Small intestine (tissue), 7 donors: ENCODE results near the gene SNRPA1. TPM values are rescaled to one million over a fixed set of nuclear protein-coding genes. Genes with fewer than 3 reads are reported as not detected.

Source experiments
- DNase-seq, 2 donors: peaks; one replicate each; pipeline versions ENCODE4 v3.0.0 to v3.0.0-alpha.2; 2013
- FAIRE-seq: peaks from 2 replicates; lab custom pipeline; 2012; peaks lifted over from hg19 to GRCh38; lab: Jason Lieb, UNC
- H3K27ac ChIP-seq, 3 donors: one replicate each; pipeline ENCODE4 v1.5.1; 2013; ENCODE audit warnings: low read length in 2 of 3, mild to moderate bottlenecking in 2 of 3, control low read depth in 1 of 3, inconsistent platforms in 1 of 3, low read depth in 1 of 3, moderate library complexity in 1 of 3
- H3K27me3 ChIP-seq, 3 donors: one replicate each; pipeline ENCODE4 v1.6.1; 2013; ENCODE audit warnings: low read length in 3 of 3, inconsistent platforms in 1 of 3; ENCODE audit not compliant: control insufficient read depth in 3 of 3, insufficient read depth in 3 of 3
- H3K36me3 ChIP-seq, 3 donors: one replicate each; pipeline ENCODE4 v1.6.1; 2013; ENCODE audit warnings: low read length in 3 of 3, inconsistent platforms in 1 of 3, low read depth in 1 of 3, mild to moderate bottlenecking in 1 of 3, moderate library complexity in 1 of 3; ENCODE audit not compliant: control insufficient read depth in 3 of 3, insufficient read depth in 2 of 3
- H3K4me1 ChIP-seq, 3 donors: one replicate each; pipeline ENCODE4 v1.6.1; 2013; ENCODE audit warnings: low read length in 2 of 3, inconsistent platforms in 1 of 3, low read depth in 1 of 3, mild to moderate bottlenecking in 1 of 3, moderate library complexity in 1 of 3; ENCODE audit not compliant: control insufficient read depth in 3 of 3, insufficient read depth in 2 of 3
- H3K4me3 ChIP-seq, 3 donors: one replicate each; pipeline ENCODE4 v1.5.1; 2013; ENCODE audit warnings: low read length in 3 of 3, control low read depth in 1 of 3, inconsistent platforms in 1 of 3, low read depth in 1 of 3, mild to moderate bottlenecking in 1 of 3, moderate library complexity in 1 of 3
- H3K9me3 ChIP-seq, 2 donors: one replicate each; pipeline ENCODE4 v1.6.1; 2013; ENCODE audit warnings: low read depth in 1 of 2, low read length in 1 of 2; ENCODE audit not compliant: control insufficient read depth in 2 of 2, insufficient read depth in 1 of 2
- WGBS, 3 donors: extraction: QIAGEN DNeasy Blood & Tissue Kit; methylation state at CpG; one replicate each; pipeline ENCODE4 v1.1.7; 2013; 5-methylcytosine and 5-hydroxymethylcytosine counted together
- polyA plus RNA-seq, 4 donors: library from polyadenylated mRNA; stranded (reverse) in 3 of 4; unstranded in 1 of 4; fragments of 200-250 nt in 3 of 4; fragments of 120-200 nt in 1 of 4; gene quantifications; one replicate each; pipeline versions ENCODE4 v1.2.1 to v1.2.3, GENCODE V29; 2013
- donor health status: healthy with polysubstance abuse.
- donor health status: control.
- donor health status: control.
- donor health status: Bipolar disorder and iron deficiency.
- donor health status: healthy.

Gene SNRPA1
- polyA plus RNA-seq, 4 donors: 62.3 to 82.7 (median 73.2) TPM

DNA sequence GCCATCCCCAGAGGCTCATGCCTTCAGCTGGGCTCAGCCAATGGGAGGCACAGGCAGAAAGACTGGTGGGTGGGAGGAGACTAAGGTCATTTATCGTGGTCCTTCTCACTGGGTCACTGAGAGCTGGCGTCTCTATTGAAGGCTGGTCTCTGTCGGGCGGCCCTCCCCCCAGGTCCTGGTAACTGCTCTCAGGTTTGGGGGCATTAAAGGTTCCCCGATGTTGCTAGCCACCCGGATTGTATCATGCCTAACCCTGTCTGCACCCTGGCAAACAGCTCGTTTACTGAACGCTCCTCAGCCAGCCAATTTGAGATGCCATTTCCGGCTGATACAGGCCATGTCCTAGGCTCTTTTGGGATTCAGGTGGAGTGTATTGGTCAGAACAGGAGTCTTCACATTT lies 28.3 kb downstream of the SNRPA1 start:
- 70 to 74% (median 72%) methylated on average over 9 of the region's 9 CpGs for WGBS, 3 donors
- H3K27me3 ChIP-seq: no peaks in the 10 kb centered on the region
- DNase-seq (no peak), FAIRE-seq (no peak)
- peaks cover 0 to 3% (median 0%) of the 10 kb centered on the region in 3 donors for H3K4me1 ChIP-seq
- peak overlapping the region in 1 of 3 donors; percentile 52 for H3K27ac ChIP-seq
- H3K9me3 ChIP-seq: no peaks in the 10 kb centered on the region
- H3K4me3 ChIP-seq: no peak overlapping the region
- peaks cover 6 to 22% (median 14%) of the 10 kb centered on the region in 3 donors for H3K36me3 ChIP-seq

GRCh38 chr15:101266034-101266433 lies 29.0 kb downstream of the SNRPA1 start:
- Histone ChIP-seq H3K27ac (peak overlapping the region in 1 of 3 donors; percentile 29), H3K9me3 (no peaks in the 10 kb centered on the region), H3K4me3 (no peak overlapping the region), H3K4me1 (peaks cover 0 to 3% (median 0%) of the 10 kb centered on the region in 3 donors), H3K36me3 (peaks cover 4 to 18% (median 9%) of the 10 kb centered on the region in 3 donors), H3K27me3 (no peaks in the 10 kb centered on the region)
- 53 to 65% (median 54%) methylated on average over 3 of the region's 3 CpGs for WGBS, 3 donors
- DNase-seq (no peak), FAIRE-seq (no peak)

GRCh38 chr15:101264911-101265641 lies 30.0 kb downstream of the SNRPA1 start:
- FAIRE-seq (no peak), DNase-seq (no peak)
- no peaks in the 10 kb centered on the region for H3K9me3 ChIP-seq
- H3K36me3 ChIP-seq: peaks cover 0 to 12% (median 2%) of the 10 kb centered on the region in 3 donors
- no peak overlapping the region for H3K4me3 ChIP-seq
- H3K27ac ChIP-seq: peak overlapping the region in 1 of 3 donors; percentile 33
- no peaks in the 10 kb centered on the region for H3K27me3 ChIP-seq
- WGBS, 3 donors: 82 to 87% (median 86%) methylated on average over 17 of the region's 17 CpGs
- peaks cover 0 to 3% (median 0%) of the 10 kb centered on the region in 3 donors for H3K4me1 ChIP-seq

- H3K4me1 ChIP-seq: peaks cover 0 to 3% (median 0%) of the 10 kb centered on the region in 3 donors
- DNase-seq (no peak), FAIRE-seq (no peak)
- WGBS, 3 donors: 85 to 98% (median 87%) methylated on average over 4 of the region's 4 CpGs
- no peaks in the 10 kb centered on the region for H3K27me3 ChIP-seq
- H3K27ac ChIP-seq: peak overlapping the region in 1 of 3 donors; percentile 17
- H3K4me3 ChIP-seq: no peak overlapping the region
- H3K9me3 ChIP-seq: no peaks in the 10 kb centered on the region
- peaks cover 0 to 1% (median 0%) of the 10 kb centered on the region in 3 donors for H3K36me3 ChIP-seq
Observed at GRCh38 chr15:101264011-101264410, 31.0 kb downstream of the SNRPA1 start.

DNA sequence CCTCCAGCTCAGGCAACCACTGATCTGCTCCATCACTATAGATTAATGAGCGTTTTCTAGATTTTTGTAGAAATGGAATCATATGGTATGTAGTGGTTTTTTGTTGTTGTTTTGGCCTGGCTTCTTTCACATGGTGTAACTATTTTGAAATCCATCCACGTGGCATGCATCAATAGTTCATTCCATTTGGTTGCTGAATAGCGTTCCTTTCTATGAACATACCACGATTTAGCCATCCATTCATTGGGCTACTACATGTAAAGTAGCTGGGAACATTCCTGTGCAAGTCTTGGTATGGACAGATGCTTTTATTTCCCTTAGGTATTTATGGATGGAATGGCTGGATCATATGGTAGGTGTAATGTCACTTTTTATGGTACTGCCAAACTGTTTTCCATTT lies 32.5 kb downstream of the SNRPA1 start:
- Histone ChIP-seq H3K4me3 (no peak overlapping the region), H3K27me3 (no peaks in the 10 kb centered on the region), H3K27ac (no peak overlapping the region), H3K4me1 (peaks cover 0 to 3% (median 3%) of the 10 kb centered on the region in 3 donors), H3K9me3 (no peaks in the 10 kb centered on the region), H3K36me3 (no peaks in the 10 kb centered on the region)
- 79 to 87% (median 83%) methylated on average over 4 of the region's 4 CpGs for WGBS, 3 donors
- no peak for DNase-seq
- FAIRE-seq: no peak

GRCh38 chr15:101258238-101259144 lies 36.6 kb downstream of the SNRPA1 start:
- DNase-seq: peak; percentile 79 to 82
- no peaks in the 10 kb centered on the region for H3K36me3 ChIP-seq
- no peak overlapping the region for H3K27ac ChIP-seq
- no peaks in the 10 kb centered on the region for H3K9me3 ChIP-seq
- no peak overlapping the region for H3K4me3 ChIP-seq
- FAIRE-seq: no peak
- H3K4me1 ChIP-seq: peaks cover 0 to 13% (median 3%) of the 10 kb centered on the region in 3 donors
- 21 to 34% (median 28%) methylated on average over 11 of the region's 11 CpGs for WGBS, 3 donors
- no peaks in the 10 kb centered on the region for H3K27me3 ChIP-seq

DNA sequence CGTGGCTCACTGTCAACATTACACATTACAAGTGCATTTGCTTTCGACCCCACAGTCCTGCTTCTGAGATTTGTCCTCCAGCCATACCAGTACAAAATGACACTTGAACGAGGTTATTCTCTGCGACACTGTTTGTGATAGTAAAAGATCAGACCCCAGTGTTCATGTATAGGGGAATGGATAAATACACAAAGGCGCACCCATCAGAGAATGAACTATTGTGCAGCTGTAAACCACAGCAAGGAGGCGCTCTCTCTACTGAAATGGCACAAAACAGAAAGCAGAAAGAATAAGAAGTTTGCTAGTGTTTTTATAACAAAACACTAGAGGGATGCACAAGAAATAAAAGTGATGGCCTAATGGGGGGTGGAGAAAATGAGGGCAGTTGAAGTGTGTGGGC lies 38.3 kb downstream of the SNRPA1 start:
- Histone ChIP-seq H3K4me1 (peaks cover 3 to 17% (median 5%) of the 10 kb centered on the region in 3 donors), H3K36me3 (no peaks in the 10 kb centered on the region), H3K27ac (no peak overlapping the region), H3K27me3 (no peaks in the 10 kb centered on the region), H3K9me3 (no peaks in the 10 kb centered on the region), H3K4me3 (no peak overlapping the region)
- FAIRE-seq (no peak), DNase-seq (no peak)
- 63 to 83% (median 77%) methylated on average over 6 of the region's 6 CpGs for WGBS, 3 donors

DNA sequence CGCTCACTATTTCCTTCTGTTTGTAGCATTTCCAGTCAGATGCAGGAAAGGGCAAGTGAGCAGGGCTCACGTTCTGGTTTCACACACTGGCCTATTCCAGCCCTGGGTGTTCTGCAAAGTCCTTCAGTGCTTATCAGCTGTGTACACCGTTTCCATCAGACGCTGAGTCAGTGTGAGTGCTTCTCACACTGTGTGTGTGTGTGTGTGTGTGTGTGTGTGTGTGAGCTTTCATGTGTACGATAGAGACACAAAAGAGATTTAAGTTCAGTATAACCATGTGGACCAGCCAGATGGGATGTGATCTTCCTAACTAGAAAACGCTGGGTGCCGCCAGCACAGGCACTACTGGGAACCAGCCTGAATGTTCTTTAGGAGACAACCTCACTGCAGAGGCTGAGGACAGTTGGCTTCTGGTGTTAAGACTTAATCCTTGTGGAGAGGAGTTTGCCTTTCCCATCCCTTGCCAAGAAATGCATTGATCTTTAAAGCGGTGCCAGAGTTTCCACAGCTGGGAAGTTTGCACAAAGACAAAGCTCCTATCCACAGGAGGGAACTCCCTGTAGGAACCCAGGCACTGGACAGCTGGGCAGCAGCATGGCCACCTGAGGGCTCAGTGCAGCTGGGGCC lies 39.3 kb downstream of the SNRPA1 start:
- no peak overlapping the region for H3K4me3 ChIP-seq
- H3K4me1 ChIP-seq: peaks cover 3 to 17% (median 5%) of the 10 kb centered on the region in 3 donors
- H3K9me3 ChIP-seq: no peaks in the 10 kb centered on the region
- no peaks in the 10 kb centered on the region for H3K27me3 ChIP-seq
- no peaks in the 10 kb centered on the region for H3K36me3 ChIP-seq
- FAIRE-seq: no peak
- peak in 1 of 2 donors; percentile 54 for DNase-seq
- 43 to 50% (median 44%) methylated on average over 8 of the region's 8 CpGs for WGBS, 3 donors
- no peak overlapping the region for H3K27ac ChIP-seq
